ENCODE measurements around the gene FER. TPM values are rescaled to one million over a fixed set of nuclear protein-coding genes. Genes with fewer than 3 reads are reported as not detected.

FER gene
- polyA plus RNA-seq, 3 donors from 2014 or later = 6.1 to 23.9 (median 17.9) TPM

GRCh38 chr5:108940506-108940905, 192.8 kb downstream of the FER start:
- Mint-ChIP-seq H3K4me3 (no peak overlapping the region), H3K27ac (no peak overlapping the region), H3K36me3 (peaks cover 0 to 3% (median 0%) of the 10 kb centered on the region in 3 donors), H3K27me3 (ENCODE audit: low read depth in 3 of 3) (no peaks in the 10 kb centered on the region), H3K9me3 (no peaks in the 10 kb centered on the region), H3K4me1 (no peaks in the 10 kb centered on the region)
- DNase-seq = no peak

DNA sequence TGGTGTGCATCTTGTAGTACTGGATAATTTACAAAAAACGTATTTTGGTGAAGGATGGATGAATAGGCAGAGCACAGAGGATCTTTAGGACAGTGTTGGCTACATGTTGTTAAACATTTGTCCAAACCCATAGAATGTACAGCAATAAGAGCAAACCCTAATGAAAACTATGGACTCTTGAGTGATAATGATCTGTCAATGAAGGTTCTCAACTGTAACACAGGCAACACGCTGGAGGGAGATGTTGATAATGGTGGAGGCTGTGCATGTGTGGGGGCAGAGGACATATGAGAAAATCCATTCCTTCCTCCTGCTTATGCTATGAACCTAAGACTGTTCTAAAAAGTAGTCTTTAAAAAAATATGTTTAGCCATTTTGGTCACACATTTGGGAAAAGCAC, 194.0 kb downstream of the FER start:
- Mint-ChIP-seq H3K4me3 (no peak overlapping the region), H3K36me3 (peaks cover 0 to 6% (median 0%) of the 10 kb centered on the region in 3 donors), H3K9me3 (no peaks in the 10 kb centered on the region), H3K4me1 (no peaks in the 10 kb centered on the region), H3K27ac (no peak overlapping the region), H3K27me3 (ENCODE audit: low read depth in 3 of 3) (no peaks in the 10 kb centered on the region)
- DNase-seq = no peak

GRCh38 chr5:108942701-108943100, 195.0 kb downstream of the FER start:
- no peak for DNase-seq
- H3K36me3 Mint-ChIP-seq = peaks cover 0 to 6% (median 5%) of the 10 kb centered on the region in 3 donors
- no peak overlapping the region for H3K27ac Mint-ChIP-seq
- no peaks in the 10 kb centered on the region for H3K4me1 Mint-ChIP-seq
- H3K9me3 Mint-ChIP-seq = no peaks in the 10 kb centered on the region
- no peaks in the 10 kb centered on the region for H3K27me3 Mint-ChIP-seq (ENCODE audit: low read depth in 3 of 3)
- no peak overlapping the region for H3K4me3 Mint-ChIP-seq

- Mint-ChIP-seq H3K36me3 (peaks cover 0 to 6% (median 5%) of the 10 kb centered on the region in 3 donors), H3K27me3 (ENCODE audit: low read depth in 3 of 3) (no peaks in the 10 kb centered on the region), H3K9me3 (no peaks in the 10 kb centered on the region), H3K4me1 (no peaks in the 10 kb centered on the region), H3K27ac (no peak overlapping the region), H3K4me3 (no peak overlapping the region)
- no peak for DNase-seq
These were observed 197.4 kb downstream of the FER start for GRCh38 chr5:108945094-108945493.

GRCh38 chr5:108946008-108946407, 198.3 kb downstream of the FER start:
- no peak for DNase-seq
- Mint-ChIP-seq H3K4me1 (no peaks in the 10 kb centered on the region), H3K27me3 (ENCODE audit: low read depth in 3 of 3) (no peaks in the 10 kb centered on the region), H3K36me3 (peaks cover 0 to 6% (median 5%) of the 10 kb centered on the region in 3 donors), H3K9me3 (no peaks in the 10 kb centered on the region), H3K27ac (no peak overlapping the region), H3K4me3 (no peak overlapping the region)

- no peaks in the 10 kb centered on the region for H3K4me1 Mint-ChIP-seq
- no peaks in the 10 kb centered on the region for H3K9me3 Mint-ChIP-seq
- DNase-seq = no peak
- H3K36me3 Mint-ChIP-seq = peaks cover 0 to 6% (median 5%) of the 10 kb centered on the region in 3 donors
- no peak overlapping the region for H3K4me3 Mint-ChIP-seq
- no peaks in the 10 kb centered on the region for H3K27me3 Mint-ChIP-seq (ENCODE audit: low read depth in 3 of 3)
- no peak overlapping the region for H3K27ac Mint-ChIP-seq
These were observed 199.5 kb downstream of the FER start for GRCh38 chr5:108947164-108947563.

DNA sequence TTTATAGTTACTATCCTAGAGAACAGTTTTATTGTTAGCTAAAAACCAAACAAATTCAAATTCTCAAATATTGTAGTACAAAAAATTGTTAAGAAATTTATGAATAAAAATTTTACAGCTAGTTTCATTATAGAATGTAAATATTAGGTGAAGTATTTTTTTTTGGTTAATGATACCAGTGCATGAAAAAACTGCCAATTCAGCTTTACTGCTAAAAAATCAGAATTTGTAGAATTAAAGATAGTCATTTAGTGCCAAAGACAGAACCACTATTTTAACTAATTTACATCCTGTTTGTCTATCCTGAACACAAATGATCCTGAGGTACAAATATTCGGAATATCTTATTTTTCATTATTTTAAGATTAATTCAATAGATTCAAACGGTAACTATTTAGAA, 202.6 kb downstream of the FER start:
- Mint-ChIP-seq H3K9me3 (no peaks in the 10 kb centered on the region), H3K4me1 (no peaks in the 10 kb centered on the region), H3K4me3 (no peak overlapping the region), H3K27me3 (ENCODE audit: low read depth in 3 of 3) (no peaks in the 10 kb centered on the region), H3K27ac (no peak overlapping the region), H3K36me3 (peaks cover 0 to 5% (median 5%) of the 10 kb centered on the region in 3 donors)
- no peak for DNase-seq

DNA sequence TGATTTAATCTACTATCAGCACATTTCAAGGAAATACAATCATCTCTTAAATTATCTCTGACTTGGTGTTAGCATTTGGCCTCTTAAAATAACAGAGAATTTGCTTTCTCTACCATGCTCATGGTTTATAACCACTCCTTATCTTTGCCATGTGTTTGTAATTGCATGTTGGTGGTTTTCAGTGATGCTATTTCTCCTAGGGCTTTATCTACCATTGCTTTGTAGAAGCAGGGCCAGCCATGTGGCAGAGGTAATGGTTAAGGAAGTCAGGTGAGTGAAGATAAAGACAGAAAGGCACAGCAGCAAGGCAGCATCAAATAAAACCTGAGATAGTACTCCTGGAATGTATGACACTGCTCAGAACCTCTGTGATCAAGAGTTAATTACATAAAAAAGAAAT, 206.2 kb downstream of the FER start:
- no peaks in the 10 kb centered on the region for H3K27me3 Mint-ChIP-seq (ENCODE audit: low read depth in 3 of 3)
- H3K4me3 Mint-ChIP-seq = no peak overlapping the region
- DNase-seq = no peak
- no peaks in the 10 kb centered on the region for H3K4me1 Mint-ChIP-seq
- H3K27ac Mint-ChIP-seq = no peak overlapping the region
- no peaks in the 10 kb centered on the region for H3K36me3 Mint-ChIP-seq
- H3K9me3 Mint-ChIP-seq = no peaks in the 10 kb centered on the region

DNA sequence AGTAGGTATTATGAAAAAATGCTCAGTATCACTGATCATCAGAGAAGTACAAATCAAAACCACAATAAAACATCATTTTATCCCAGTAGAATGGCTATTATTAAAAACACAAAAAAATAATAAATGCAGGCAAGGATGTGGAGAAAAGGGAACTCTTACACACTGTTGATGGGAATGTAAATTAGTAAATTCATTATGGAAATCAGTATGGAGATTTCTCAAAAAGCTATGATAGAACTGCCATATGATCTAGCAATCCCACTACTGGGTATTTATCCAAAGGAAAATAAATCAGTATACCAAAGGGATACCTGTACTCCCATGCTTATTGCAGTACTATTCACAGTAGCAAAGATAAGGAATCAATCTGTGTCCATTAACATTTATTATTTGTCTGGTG, 209.6 kb downstream of the FER start:
- Mint-ChIP-seq H3K4me1 (no peaks in the 10 kb centered on the region), H3K4me3 (no peak overlapping the region), H3K27me3 (ENCODE audit: low read depth in 3 of 3) (no peaks in the 10 kb centered on the region), H3K9me3 (no peaks in the 10 kb centered on the region), H3K36me3 (peaks cover 0 to 4% (median 0%) of the 10 kb centered on the region in 3 donors), H3K27ac (no peak overlapping the region)
- no peak for DNase-seq

- peaks cover 0 to 3% (median 0%) of the 10 kb centered on the region in 3 donors for H3K27me3 Mint-ChIP-seq (ENCODE audit: low read depth in 3 of 3)
- no peaks in the 10 kb centered on the region for H3K4me1 Mint-ChIP-seq
- no peak for DNase-seq
- no peak overlapping the region for H3K4me3 Mint-ChIP-seq
- H3K9me3 Mint-ChIP-seq = no peaks in the 10 kb centered on the region
- H3K27ac Mint-ChIP-seq = no peak overlapping the region
- H3K36me3 Mint-ChIP-seq = peaks cover 0 to 12% (median 6%) of the 10 kb centered on the region in 3 donors
These were observed 219.2 kb downstream of the FER start for GRCh38 chr5:108966910-108967309.

DNA sequence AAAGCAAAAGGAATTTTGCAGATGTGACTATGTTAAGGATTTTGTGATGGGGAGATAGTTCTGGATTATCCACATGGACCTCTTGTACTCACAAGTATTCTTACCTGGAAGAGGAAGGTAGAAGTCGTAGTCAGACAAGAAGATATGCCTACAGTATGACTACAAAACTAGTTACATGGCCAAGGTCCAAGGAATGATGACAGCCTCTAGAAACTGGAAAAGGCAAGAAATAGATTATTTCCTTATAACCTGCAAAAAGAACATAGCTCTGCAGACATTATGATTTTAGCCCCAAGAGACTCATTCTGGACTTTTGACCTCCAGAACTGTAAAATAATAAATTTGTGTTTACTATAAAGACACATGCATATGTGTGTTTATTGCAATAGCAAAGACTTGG, 226.9 kb downstream of the FER start:
- no peak overlapping the region for H3K4me3 Mint-ChIP-seq
- no peak overlapping the region for H3K27ac Mint-ChIP-seq
- H3K4me1 Mint-ChIP-seq = no peaks in the 10 kb centered on the region
- DNase-seq = no peak
- no peaks in the 10 kb centered on the region for H3K9me3 Mint-ChIP-seq
- peaks cover 0 to 2% (median 0%) of the 10 kb centered on the region in 3 donors for H3K27me3 Mint-ChIP-seq (ENCODE audit: low read depth in 3 of 3)
- H3K36me3 Mint-ChIP-seq = peaks cover 0 to 6% (median 0%) of the 10 kb centered on the region in 3 donors

DNA sequence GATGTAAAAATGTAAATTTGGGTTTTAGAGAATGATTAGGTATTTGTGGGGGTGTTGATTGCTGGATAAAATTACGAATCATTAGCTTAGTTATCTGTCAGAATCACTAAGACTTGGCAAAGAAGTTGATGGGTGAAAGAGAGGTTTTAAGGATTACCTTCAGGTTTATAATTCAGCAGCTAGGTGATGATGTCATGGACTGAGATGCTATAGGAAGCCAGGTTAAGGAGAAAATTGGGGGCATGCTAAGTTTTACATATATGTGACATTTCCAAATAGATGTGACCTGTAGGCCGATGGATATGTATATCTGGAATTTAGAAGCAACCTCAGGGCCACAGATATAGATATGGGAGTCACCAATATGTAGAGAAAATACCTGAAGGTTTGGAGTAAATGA, 228.0 kb downstream of the FER start:
- no peaks in the 10 kb centered on the region for H3K9me3 Mint-ChIP-seq
- H3K27me3 Mint-ChIP-seq (ENCODE audit: low read depth in 3 of 3) = peaks cover 0 to 2% (median 0%) of the 10 kb centered on the region in 3 donors
- H3K4me3 Mint-ChIP-seq = no peak overlapping the region
- no peaks in the 10 kb centered on the region for H3K4me1 Mint-ChIP-seq
- H3K36me3 Mint-ChIP-seq = peaks cover 0 to 8% (median 4%) of the 10 kb centered on the region in 3 donors
- H3K27ac Mint-ChIP-seq = no peak overlapping the region
- no peak for DNase-seq

DNA sequence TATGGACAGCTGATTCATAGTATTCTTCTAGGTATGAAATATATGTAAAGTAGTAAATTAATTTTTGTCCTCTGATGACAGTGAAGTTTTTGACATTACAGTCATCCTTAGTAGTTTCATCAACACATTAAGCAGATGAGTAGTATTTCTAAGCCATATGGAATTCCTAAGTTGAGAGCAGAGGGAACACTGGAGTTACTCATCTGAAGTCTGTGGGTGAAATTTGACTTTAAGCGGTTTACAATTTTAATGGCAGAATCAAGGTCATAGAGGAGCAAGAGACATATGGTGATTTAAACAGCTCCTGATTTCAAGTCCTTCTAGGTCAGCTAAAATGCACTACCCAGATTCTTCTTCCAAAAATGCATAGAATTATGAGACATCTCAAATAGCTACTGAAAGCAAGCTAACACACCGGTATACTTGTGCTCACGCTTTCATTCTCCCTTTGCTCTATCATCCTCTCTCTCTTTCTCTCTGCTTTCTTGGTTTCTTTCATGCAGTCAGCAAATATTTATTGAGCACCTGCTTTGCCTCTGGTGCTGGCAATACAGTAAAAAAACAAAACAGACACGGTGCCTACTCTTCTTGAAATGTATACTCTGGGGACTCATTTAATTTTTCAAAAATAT, 235.9 kb downstream of the FER start:
- Mint-ChIP-seq H3K9me3 (no peaks in the 10 kb centered on the region), H3K36me3 (peaks cover 4 to 22% (median 21%) of the 10 kb centered on the region in 3 donors), H3K27me3 (ENCODE audit: low read depth in 3 of 3) (no peaks in the 10 kb centered on the region), H3K27ac (no peak overlapping the region), H3K4me1 (no peaks in the 10 kb centered on the region), H3K4me3 (no peak overlapping the region)
- DNase-seq = no peak

GRCh38 chr5:108989761-108990392, 242.2 kb downstream of the FER start:
- no peak overlapping the region for H3K27ac Mint-ChIP-seq
- no peaks in the 10 kb centered on the region for H3K27me3 Mint-ChIP-seq (ENCODE audit: low read depth in 3 of 3)
- H3K9me3 Mint-ChIP-seq = peaks cover 0 to 8% (median 3%) of the 10 kb centered on the region in 6 donors
- no peaks in the 10 kb centered on the region for H3K4me1 Mint-ChIP-seq
- H3K4me3 Mint-ChIP-seq = no peak overlapping the region
- DNase-seq = no peak
- peaks cover 12 to 29% (median 26%) of the 10 kb centered on the region in 3 donors for H3K36me3 Mint-ChIP-seq

All from immature natural killer cell (primary cell).